Mucosa of rectum (tissue), 2 donors: ENCODE measurements around the gene CACTIN.
A peak's percentile ranks its signal among the peaks of the same experiment; 100 is the strongest.

Source experiments
- H3K27ac ChIP-seq, 2 donors: one replicate each; pipeline ENCODE4 v1.7.0; 2013; ENCODE audit warnings: inconsistent platforms in 2 of 2, low read depth in 2 of 2, low read length in 2 of 2
- H3K27me3 ChIP-seq, 2 donors: one replicate each; pipeline ENCODE4 v1.7.0; 2013; ENCODE audit warnings: low read length in 2 of 2; ENCODE audit not compliant: control insufficient read depth in 2 of 2, insufficient read depth in 2 of 2
- H3K36me3 ChIP-seq, 2 donors: one replicate each; pipeline ENCODE4 v1.7.0; 2013; ENCODE audit warnings: low read length in 2 of 2; ENCODE audit not compliant: control insufficient read depth in 2 of 2, insufficient read depth in 2 of 2
- H3K4me1 ChIP-seq, 2 donors: one replicate each; pipeline ENCODE4 v1.7.0; 2013; ENCODE audit warnings: low read length in 2 of 2, mild to moderate bottlenecking in 1 of 2; ENCODE audit not compliant: control insufficient read depth in 2 of 2, insufficient read depth in 2 of 2
- H3K4me3 ChIP-seq, 2 donors: one replicate each; pipeline ENCODE4 v1.7.0; 2013; ENCODE audit warnings: low read length in 2 of 2
- H3K9ac ChIP-seq, 2 donors: one replicate each; pipeline ENCODE4 v1.7.0; 2013; ENCODE audit warnings: low read length in 2 of 2, low read depth in 1 of 2, mild to moderate bottlenecking in 1 of 2
- H3K9me3 ChIP-seq, 2 donors: one replicate each; pipeline ENCODE4 v1.7.0; 2013; ENCODE audit warnings: low read length in 2 of 2; ENCODE audit not compliant: control insufficient read depth in 2 of 2
- donor health status: healthy.
- donor health status: Normal muscosa, but diverticular disease.

The CACTIN gene

DNA sequence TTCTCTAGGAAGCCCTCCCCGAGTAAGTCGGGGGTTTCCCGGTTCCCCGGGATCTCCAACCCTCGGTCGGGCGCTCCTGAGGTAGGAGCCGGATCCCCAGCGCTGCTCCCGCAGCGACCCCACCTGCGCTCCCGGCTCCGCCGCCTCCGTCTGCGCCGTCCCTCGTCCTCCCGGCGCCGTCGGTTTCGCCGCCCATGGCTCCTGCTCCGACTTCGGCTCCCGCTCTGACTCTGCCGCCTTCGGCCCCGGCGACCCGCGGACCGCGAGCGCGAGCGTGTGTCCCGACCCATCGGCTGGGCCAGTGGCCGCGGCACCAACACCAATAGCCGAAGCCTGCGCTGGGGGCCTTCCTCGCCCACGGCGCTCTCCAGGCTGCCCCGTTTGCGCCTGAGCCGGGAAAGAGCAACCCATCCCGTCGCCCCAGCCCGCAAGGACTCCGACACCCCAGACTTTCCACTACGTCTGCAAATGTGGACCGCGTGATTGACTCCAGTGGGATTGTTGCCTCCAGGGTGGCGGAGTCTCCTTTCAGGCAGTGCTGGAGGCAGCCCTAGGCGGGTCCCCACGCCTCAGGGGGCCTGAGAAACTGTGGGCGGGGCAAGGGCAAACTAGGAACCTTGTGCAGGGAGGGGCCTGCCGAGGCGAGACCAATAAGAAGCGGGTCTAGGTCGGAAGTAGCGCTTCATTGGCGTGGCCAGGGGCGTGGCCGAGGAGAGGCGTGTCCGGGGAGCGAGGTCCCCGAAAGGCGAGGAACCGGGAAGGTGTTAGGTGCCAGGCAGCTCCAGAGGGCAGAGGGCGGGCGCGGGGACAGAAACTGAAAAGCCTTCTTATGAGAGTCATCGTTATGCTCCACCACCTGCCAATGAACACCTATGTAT, at the start of gene CACTIN:
CACTIN (minus strand) TSS at position 318 of the 878 bp plus-strand sequence; CDS start at position 290, 28 bp downstream.
- Histone ChIP-seq H3K4me1 (peaks cover 14 to 16% of the 10 kb centered on the region in 2 donors), H3K36me3 (peaks cover 6 to 15% of the 10 kb centered on the region in 2 donors), H3K27ac (peak within 1 kb of the TSS; percentile 92 to 94), H3K27me3 (no peaks in the 10 kb centered on the region), H3K9ac (peak within 1 kb of the TSS; percentile 77 to 88), H3K9me3 (no peaks in the 10 kb centered on the region), H3K4me3 (peak within 1 kb of the TSS; percentile 97)

DNA sequence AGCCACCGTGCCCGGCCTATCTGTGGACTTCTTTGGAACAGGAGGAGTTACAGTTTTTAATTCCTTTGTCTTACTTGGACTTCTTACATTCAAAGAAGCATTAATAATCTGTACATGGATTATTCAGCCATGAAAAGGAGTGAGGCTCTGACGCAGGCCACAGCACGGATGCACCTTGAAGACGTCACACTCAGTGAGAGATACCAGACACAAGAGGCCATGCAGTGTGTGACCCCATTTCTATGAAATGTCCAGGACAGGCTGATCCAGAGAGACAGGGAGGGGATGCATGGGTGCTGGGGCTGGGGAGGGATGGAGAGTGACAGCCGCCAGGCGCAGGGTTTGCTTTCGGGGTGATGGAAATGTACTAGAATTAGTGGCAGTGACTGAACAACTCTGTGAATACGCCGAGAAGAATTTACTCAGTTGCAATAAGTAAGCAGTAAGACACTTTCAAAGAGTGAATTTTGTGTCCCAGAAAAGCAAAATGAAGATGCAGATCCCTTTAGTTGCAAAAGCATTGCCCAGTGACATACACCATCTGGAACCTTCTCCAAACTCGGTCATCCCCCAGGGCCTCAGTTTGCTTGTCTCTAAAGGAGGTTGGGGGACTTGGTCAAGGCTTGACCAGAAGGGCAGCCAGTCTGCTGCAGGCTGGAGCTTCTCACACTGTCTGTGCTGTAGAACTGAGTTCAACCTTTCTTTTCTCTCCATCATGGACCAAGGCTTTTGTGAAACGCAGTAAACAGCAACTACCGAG, 48.4 kb upstream of the CACTIN start:
- Histone ChIP-seq H3K9ac (no peak overlapping the region), H3K4me3 (no peak overlapping the region), H3K36me3 (peaks cover 0 to 4% of the 10 kb centered on the region in 2 donors), H3K27ac (no peak overlapping the region), H3K9me3 (no peaks in the 10 kb centered on the region), H3K4me1 (peaks cover 8% of the 10 kb centered on the region in 2 donors), H3K27me3 (no peaks in the 10 kb centered on the region)

DNA sequence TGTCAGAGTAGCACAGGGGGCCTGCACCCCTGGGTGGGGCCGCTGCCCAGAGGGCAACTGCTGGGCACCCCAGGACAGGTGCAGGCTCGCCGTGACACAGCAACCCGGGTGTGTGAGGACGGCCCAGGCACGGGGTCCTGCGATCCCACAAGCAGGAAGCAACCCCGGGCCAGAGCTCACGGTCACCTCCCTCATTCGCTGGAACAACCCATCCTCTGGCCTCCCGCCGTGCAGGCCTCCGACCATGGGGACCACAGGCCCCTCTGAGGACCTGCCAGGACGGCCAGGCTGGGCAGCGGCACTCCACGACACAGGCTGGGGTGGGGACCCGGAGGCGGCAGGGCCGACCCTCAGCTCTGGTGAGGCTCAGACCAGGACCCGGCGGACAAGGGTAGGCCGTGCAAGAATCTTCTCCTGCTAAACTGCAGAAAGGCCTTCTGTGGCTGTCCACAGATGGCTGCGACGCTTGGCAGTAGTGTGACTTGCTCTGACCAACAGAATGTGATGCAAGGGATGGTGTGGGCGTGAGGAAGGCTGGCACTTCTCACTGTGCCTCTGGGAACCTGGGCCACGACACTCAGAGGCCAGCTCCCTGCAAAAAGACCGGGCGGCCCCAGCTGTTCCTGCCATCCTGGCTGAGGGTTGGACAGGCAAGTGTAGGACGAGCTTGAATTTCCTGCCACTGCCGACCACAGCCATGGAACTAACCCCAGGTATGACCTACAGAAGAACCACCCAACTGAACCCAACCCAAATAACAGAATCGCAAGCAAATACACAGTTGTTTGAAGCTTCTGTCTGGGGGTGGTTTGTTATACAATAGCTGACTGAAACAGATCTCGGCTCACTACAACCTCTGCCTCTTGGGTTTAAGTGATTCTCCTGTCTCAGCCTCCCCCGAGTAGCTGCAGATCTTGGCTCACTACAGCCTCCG, 47.2 kb upstream of the CACTIN start:
- Histone ChIP-seq H3K9ac (no peak overlapping the region), H3K4me1 (peaks cover 12 to 17% of the 10 kb centered on the region in 2 donors), H3K4me3 (no peak overlapping the region), H3K9me3 (no peaks in the 10 kb centered on the region), H3K27ac (no peak overlapping the region), H3K27me3 (no peaks in the 10 kb centered on the region), H3K36me3 (no peaks in the 10 kb centered on the region)

DNA sequence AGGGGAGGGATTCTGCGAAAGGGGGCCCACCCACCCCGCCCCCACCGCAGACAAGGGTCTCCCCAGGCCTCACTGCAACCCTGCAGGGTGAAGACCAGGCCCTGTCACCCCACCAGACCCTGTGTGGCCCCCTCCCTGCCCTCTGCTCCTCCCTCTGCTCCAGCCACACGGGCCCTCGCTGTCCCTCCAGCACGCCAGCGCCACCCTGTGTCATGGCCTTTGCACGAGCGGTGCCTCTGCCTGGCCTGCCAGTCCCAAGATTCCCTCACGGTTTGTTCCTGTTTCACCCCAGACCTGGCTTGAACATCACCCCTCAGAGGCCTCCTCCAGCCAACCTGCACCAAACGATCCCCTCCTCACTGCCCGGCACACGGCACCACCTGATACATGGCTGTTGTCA, 46.4 kb upstream of the CACTIN start:
- H3K27ac ChIP-seq = no peak overlapping the region
- no peaks in the 10 kb centered on the region for H3K36me3 ChIP-seq
- no peaks in the 10 kb centered on the region for H3K27me3 ChIP-seq
- no peak overlapping the region for H3K4me3 ChIP-seq
- H3K9ac ChIP-seq = no peak overlapping the region
- H3K9me3 ChIP-seq = no peaks in the 10 kb centered on the region
- H3K4me1 ChIP-seq = peaks cover 15 to 22% of the 10 kb centered on the region in 2 donors

DNA sequence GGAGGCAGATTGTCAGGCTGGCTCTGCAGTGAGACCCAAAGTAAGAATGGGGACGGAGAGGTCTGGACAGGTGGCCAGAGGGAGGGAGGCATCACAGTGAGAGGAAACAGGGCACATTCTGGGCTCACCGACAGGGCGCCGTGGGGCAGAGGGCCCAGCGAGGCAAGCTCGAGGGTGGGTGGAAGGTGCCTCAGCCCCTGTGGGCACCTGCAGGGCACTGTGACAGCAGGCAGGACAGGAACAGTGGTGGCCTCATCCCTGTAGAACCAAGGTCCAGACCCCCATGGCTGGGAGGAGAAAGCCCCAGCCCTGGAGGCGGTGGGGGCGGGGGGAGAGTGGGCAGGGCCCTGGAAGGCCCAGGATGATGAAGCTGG, 46.0 kb upstream of the CACTIN start:
- peak overlapping the region; percentile 37 to 87 for H3K27ac ChIP-seq
- H3K36me3 ChIP-seq = no peaks in the 10 kb centered on the region
- no peak overlapping the region for H3K9ac ChIP-seq
- H3K9me3 ChIP-seq = no peaks in the 10 kb centered on the region
- H3K4me1 ChIP-seq = peaks cover 15 to 22% of the 10 kb centered on the region in 2 donors
- no peaks in the 10 kb centered on the region for H3K27me3 ChIP-seq
- no peak overlapping the region for H3K4me3 ChIP-seq

DNA sequence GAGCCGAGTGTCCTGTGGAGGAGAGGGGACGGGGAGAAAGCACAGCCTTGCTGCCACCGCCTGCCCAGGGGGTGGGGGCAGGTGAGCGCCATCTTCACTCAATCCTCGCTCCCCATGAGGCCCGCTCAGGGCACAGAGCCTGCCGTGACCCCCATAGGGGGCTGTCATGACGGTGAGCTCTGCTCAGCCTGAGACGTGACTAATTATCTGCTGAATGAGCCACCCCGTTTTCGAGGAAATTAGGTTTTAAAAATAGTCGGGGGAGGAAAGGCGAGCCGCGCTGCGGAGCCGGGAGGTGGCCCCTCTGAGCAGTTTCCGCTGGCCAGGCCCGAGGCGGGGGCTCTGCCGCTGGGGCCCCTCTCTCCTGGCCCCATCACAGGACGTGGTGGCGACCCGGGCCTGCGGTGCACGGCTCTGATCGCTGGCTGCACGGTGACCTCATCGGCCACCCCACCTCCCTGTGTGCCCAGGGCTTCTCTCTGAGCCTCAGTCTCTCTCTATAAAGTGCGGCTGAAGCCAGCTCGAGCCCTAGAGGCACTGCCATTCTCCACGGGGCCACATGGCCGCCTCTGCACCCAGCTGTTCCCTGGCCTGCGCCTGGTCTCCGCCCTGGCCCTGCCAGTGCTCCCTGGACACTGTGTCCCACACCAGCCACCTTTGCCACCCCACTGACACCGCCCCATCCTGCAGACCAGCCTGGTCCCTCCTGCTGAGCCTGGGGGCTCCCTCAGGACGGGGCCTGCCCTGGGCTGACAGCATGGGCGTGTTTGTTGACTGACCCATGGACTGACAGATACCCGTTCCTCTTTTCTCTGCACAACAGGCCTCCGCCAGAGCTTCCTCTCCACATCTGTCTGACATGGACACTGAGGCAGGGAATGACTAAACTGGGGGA, 45.3 kb upstream of the CACTIN start:
- no peaks in the 10 kb centered on the region for H3K36me3 ChIP-seq
- no peaks in the 10 kb centered on the region for H3K9me3 ChIP-seq
- no peaks in the 10 kb centered on the region for H3K27me3 ChIP-seq
- H3K9ac ChIP-seq = peak overlapping the region in 1 of 2 donors; percentile 57
- H3K4me3 ChIP-seq = no peak overlapping the region
- H3K27ac ChIP-seq = peak overlapping the region; percentile 77 to 87
- H3K4me1 ChIP-seq = peaks cover 15 to 22% of the 10 kb centered on the region in 2 donors

DNA sequence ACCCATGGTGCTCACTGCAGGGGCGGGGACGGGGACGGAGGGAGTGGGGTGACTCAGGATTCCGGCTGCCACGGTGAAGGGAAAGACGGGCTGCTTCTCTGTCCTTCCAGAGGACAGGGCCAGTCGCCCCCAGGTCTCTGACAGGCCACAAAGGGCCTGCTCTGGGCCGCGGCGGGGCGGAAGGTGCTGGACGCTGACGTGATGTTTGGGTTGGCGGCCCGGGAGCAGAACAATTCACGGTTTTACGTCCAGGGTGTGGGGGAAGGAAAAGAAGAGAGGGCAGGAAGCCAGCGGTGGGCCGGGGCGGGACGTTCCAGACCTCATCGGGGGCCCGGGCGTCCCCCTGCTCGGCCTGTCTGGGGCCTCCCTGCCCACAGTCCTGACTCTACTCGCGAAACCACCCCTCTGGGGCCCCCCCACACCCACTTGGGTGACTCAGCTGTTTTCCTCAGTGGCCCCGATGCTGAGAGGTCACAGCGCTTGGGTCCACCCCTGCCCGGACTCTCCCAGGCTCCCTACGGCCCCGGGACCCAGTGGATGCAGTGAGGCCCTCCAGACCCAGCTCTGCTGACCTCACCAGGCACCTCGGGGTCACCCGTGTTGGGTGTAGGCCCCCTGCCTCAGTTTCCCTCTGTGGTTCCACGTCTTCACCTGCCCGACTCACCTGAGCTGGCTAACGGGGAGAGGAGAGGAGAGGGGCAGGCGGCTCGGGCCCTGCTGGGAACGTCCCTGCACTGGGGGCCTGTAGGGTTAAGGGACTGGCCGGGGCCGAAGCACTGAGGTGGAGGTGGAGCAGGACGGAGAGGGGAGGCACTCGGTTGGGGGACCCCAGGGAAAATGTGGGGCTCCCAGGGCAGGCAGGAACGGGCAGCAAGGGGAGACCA, 44.4 kb upstream of the CACTIN start:
- Histone ChIP-seq H3K27me3 (no peaks in the 10 kb centered on the region), H3K9me3 (no peaks in the 10 kb centered on the region), H3K9ac (peak overlapping the region; percentile 32 to 57), H3K4me3 (peak overlapping the region in 1 of 2 donors; percentile 31), H3K36me3 (peaks cover 3 to 5% of the 10 kb centered on the region in 2 donors), H3K4me1 (peaks cover 15 to 22% of the 10 kb centered on the region in 2 donors), H3K27ac (peak overlapping the region; percentile 77 to 87)

DNA sequence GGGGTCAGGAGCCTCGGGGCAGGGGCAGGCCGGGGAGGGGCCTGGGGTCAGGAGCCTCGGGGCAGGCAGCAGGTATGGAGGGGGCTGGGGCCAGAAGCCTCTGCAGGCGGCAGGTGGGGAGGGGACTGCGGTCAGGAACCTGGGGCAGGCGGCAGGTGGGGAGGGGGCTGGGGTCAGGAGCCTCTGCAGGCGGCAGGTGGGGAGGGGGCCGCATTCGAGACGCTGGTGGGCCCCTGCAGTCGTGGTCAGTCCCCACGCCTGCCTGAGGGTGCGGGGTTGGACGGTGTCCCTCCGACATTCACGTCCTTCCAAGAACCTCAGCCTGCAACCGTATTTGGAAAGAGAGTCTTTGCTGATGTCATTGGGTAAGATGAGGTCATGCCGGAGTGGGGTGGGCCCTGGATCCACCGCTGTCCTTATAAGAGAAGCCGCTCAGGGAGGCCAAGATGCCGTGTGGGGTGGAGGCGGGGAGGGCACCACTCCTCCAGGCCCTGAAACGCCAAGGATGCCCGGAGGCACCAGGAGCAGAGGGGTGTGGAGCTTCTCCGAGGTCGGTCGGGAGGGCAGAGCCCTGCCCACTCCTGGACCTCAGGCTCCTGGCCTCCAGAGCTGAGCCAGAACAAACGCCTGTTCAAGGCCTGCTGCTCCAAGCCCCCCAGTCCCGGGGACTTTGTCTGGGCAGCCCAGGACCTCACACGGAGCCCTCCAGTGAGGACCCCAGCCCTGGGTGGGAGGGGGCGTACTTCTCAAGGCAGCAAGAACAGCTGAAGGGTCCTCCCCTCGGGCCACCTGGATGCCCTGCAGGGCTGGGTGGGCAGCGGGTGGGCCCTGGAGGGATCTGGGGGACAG, 43.6 kb upstream of the CACTIN start:
- H3K9ac ChIP-seq = peak overlapping the region; percentile 34 to 57
- peak overlapping the region; percentile 77 to 87 for H3K27ac ChIP-seq
- H3K9me3 ChIP-seq = no peaks in the 10 kb centered on the region
- no peaks in the 10 kb centered on the region for H3K27me3 ChIP-seq
- H3K4me3 ChIP-seq = peak overlapping the region in 1 of 2 donors; percentile 31
- H3K4me1 ChIP-seq = peaks cover 20 to 22% of the 10 kb centered on the region in 2 donors
- peaks cover 3 to 5% of the 10 kb centered on the region in 2 donors for H3K36me3 ChIP-seq
